HG03432 (cell line): Measurements from ENCODE around the gene ATG13.
"Not testable (repeated sequence)": the region's sequence is repeated elsewhere in the genome, so short reads cannot be mapped to it uniquely, and the experiment has no call there.

Experiments used
- ATAC-seq: cut with Tn5 transposase; IDR thresholded peaks from one replicate; pipeline ENCODE4 v1.9.1; 2021; ENCODE audit warnings: mild to moderate bottlenecking, moderate library complexity; ENCODE audit not compliant: unreplicated experiment

ATG13 gene

GRCh38 chr11:46642627-46643335, 25.4 kb downstream of the ATG13 start:
- ATAC-seq: no peak

- no peak for ATAC-seq
Observed at GRCh38 chr11:46643531-46643930, 26.2 kb downstream of the ATG13 start.

GRCh38 chr11:46643986-46644385, 26.6 kb downstream of the ATG13 start:
- ATAC-seq: no peak

GRCh38 chr11:46649180-46649738, 31.9 kb downstream of the ATG13 start:
- ATAC-seq: no peak

GRCh38 chr11:46655631-46656030, 38.3 kb downstream of the ATG13 start:
- no peak for ATAC-seq

- no peak for ATAC-seq
Observed at GRCh38 chr11:46657186-46657585, 39.8 kb downstream of the ATG13 start.

GRCh38 chr11:46658259-46658658, 40.9 kb downstream of the ATG13 start:
- ATAC-seq: no peak

- no peak for ATAC-seq
Observed at GRCh38 chr11:46659908-46660307, 42.6 kb downstream of the ATG13 start.

- ATAC-seq: no peak
Observed at GRCh38 chr11:46661836-46662235, 44.5 kb downstream of the ATG13 start.

- no peak for ATAC-seq
Observed at GRCh38 chr11:46662366-46662765, 45.0 kb downstream of the ATG13 start.

GRCh38 chr11:46663277-46663940, 46.1 kb downstream of the ATG13 start:
- ATAC-seq: no peak

- ATAC-seq: no peak
Observed at GRCh38 chr11:46664612-46665011, 47.3 kb downstream of the ATG13 start.

- no peak for ATAC-seq
Observed at GRCh38 chr11:46665356-46665755, 48.0 kb downstream of the ATG13 start.

- no peak for ATAC-seq
Observed at GRCh38 chr11:46666516-46666915, 49.2 kb downstream of the ATG13 start.

GRCh38 chr11:46667043-46667481, 49.7 kb downstream of the ATG13 start:
- ATAC-seq: no peak

GRCh38 chr11:46668480-46669085, 51.2 kb downstream of the ATG13 start:
- ATAC-seq: no peak

- no peak for ATAC-seq
Observed at GRCh38 chr11:46669711-46670139, 52.4 kb downstream of the ATG13 start.

- not testable (repeated sequence) for ATAC-seq
Observed at GRCh38 chr11:46670521-46670920, 53.2 kb downstream of the ATG13 start.

GRCh38 chr11:46671958-46672315, 54.6 kb downstream of the ATG13 start:
- ATAC-seq: no peak

- ATAC-seq: no peak
Observed at GRCh38 chr11:46672381-46672839, 55.1 kb downstream of the ATG13 start.

- no peak for ATAC-seq
Observed at GRCh38 chr11:46673713-46674462, 56.5 kb downstream of the ATG13 start.
